HG03280 (cell line): Measurements from ENCODE around the gene RPE65.
"Not testable (repeated sequence)": the region's sequence is repeated elsewhere in the genome, so short reads cannot be mapped to it uniquely, and the experiment has no call there.

Source experiments
- ATAC-seq: cut with Tn5 transposase; IDR thresholded peaks from one replicate; pipeline ENCODE4 v1.9.1; 2021; ENCODE audit warnings: mild to moderate bottlenecking, moderate library complexity; ENCODE audit not compliant: unreplicated experiment

The RPE65 gene

DNA sequence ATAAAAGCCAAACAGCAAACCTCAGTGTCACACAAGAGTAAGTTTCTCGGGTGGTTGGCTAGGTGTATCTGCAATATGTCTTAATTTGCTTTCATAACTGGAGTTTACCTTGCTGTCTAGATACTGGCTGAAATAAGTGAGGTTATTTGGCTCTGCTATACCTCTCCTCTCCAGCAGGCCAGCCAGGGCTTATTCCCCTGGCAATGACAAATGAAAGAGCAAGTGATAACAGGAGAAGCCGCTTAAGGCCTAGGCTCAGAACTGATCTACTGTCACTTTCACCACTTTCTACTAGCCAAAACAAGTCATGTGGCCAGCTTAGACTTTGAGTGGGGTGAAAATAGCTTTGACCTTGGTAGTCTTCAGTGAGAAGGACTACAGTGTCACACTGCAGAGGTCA, 4.8 kb upstream of the RPE65 start:
- ATAC-seq, result peak; percentile 61

DNA sequence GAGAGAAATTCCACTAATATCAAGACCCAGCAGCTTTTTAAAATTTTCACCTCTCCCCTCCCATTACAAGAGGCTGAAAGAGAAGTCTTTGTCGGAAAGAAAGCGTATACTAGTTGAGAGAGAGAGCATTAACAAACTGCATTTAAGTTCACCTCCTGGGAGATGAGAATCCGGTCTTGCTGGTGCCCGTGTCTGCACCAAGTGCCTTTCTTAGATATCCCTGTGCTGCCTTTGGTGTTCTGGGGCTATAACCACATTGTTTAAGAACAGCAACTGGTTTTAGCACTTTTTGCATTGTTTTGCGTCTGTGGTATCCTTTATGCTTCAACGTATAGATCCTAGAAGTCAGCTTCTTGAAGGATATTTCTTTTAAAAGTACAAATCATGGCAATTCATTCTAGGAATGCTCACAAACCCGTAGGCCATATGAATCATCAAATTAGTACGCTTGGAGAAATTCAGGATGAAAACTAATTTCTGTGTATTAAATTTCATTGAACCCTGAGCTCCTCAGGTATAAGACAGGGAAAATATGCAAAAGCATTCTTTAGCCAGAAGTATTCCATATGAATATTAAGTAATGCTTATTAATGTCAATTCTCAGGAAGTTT, 3.4 kb upstream of the RPE65 start:
- no peak for ATAC-seq

DNA sequence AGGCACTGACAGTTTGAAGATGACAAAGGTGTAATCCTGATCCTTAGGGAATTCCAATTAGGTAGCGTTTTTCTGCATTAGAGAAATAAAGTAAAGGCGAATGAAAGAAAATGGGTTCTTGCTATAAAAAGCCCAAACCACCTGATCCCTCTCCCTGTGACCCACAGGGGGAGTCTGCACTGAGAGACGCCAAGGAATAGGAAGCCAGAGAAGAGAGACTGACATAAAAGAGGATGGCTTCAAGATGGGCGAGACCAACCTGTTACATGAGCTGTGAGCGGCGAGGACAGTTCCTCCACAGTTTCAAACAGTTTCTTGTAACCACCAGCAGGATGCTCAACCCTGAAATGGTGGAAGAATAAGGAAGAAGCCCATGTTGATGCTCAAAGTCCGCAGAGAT, 1.4 kb downstream of the RPE65 start:
- ATAC-seq, result no peak

DNA sequence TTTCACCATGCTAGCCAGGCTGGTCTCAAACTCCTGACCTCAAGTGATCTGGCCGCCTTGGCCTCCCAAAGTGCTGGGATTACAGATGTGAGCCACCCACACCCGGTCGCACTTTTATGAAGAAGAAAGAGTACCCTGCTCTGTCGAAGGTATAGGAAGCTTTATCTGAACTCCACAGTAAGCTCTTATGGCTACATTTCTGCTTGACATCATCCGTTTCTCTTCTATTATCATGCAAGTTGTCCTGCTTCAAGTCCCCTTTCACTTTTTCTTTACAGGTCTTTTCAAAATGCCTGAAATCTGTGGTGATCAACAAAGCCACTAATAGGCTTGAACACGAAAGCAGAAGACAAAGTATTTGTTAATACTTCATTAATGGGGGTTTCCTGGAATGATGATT, 4.0 kb downstream of the RPE65 start:
- ATAC-seq, result no peak

DNA sequence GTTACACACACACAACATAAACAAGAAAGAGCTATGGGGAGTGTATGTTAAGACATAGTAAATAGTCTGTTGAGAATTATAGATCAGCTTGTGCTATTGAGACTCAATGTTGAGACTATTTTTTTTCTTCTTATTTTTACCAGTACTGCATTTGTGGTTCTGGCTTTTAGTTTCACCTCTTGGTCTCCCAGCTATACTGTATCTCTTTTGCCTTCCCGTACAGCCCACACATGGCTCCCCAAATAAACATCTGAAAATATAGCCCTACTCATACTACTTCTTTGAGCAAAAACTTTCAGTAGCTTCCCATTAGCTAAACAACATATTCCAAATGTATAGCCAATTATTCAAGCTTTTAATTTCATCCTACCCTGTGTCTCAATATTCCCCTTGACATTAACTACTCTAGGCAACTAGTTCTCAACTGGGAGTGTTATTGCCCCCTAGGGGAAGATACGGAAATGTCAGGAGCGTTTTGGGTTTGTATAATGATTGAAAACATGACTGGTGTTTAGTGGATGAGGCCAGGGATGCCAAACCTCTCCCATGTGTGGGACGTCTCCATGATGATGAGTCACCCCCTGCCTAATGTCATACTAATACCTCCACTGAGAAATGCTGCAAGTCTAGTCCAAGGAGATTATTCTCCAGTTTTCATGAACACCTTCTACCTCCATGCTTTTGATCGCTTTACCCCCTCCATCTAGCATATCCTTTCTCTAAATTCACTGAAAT, 6.8 kb downstream of the RPE65 start:
- ATAC-seq, result peak; percentile 84

DNA sequence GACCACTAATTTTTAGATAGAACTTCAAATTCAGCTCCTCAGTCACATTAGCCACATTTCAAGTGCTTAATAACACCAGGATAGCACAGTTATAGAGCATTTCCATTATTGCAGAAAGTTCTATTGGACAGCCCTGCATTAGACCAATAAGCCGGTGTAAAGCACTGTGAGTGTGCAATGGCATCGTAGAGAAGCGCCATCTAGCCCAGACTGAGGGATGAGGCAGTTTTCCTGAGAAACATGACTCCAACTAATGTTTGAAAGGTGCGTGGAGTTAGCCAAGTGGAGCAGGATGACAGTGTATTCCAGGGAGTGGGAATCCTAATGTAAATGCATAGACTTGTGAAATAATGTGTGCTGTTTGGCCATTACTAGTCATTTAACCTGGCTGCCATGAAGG, 7.7 kb downstream of the RPE65 start:
- no peak for ATAC-seq

DNA sequence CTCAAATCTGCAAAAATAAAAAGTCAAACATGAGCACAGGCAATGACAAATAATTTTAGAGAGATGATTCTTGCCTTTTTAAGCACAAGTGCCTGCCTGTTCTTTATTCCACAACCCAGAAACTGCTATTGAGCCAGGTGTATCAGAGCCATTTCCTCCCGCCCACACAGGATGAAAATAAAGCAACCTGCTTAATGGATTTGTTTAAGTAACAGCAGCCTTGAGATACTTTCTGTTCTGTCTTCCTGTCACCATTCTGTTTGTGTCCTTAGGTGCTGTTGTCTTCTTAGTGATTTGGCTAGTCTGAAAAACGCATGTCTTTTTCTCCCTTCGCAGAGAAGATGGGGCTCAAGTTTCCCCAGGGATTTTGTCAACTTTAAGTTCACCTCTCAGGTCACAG, 11.4 kb downstream of the RPE65 start:
- no peak for ATAC-seq

DNA sequence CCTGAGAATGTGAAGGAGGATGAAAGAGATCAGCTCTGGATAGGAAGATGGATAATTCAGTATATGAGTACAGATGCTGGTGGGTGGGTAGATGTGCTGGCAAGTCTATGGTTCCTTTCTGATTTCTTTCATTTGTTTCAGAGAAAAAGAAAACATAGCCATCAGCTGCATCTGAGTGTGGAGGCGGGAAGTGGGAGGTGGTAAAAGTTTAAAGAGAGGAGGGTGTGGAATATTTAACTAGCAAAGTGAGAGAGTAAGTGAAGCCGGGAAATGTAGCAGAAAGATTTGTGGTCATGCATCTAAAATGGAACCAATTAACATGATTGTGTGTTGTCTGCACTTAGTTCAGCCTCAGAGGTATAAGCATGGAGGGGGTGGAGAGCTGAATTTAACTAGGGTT, 16.4 kb downstream of the RPE65 start:
- no peak for ATAC-seq

DNA sequence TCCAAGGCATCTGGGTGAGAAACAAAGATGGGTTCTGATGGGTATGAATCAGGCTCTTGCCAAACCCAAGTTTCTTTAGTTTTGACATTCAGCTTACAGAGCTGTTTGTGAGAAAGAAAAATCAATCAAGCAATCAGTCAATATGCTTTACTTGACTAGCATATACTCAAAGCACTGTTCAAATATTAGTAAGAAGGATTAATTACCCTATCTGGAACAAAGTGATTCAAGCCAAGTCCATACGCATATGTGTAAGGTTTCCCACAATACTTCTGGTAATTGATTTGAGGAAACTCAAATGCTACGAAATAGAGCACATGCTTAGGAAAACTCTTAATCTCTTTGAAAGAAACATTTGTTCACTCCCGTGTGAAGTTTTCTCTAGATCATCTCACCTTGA, 18.7 kb downstream of the RPE65 start:
- ATAC-seq, result no peak

DNA sequence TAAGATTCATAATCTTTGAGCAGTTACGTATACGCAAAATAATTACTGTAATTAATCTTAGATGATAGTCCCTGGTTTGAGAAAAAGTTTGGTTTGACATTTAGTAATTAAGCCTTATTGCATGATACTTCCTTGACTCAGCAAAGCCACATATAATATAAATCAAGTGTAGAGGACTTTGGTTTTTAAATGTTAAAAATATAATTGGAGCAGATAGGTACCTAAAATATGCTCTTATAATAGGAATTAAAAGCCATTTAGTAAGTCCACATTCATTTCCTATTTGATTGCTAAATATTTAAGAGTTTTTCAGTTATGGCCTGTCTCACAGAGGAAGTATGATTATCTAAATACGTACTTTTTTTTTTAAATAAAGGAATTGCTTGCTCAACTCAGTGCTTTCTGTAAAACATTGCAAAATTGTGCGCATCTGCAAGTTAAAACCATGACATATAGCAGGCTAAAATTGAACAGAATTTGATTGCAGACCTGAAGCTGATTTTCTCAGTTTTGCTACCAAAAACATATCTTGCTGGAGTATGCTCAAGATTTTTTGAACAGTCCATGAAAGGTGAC, 20.4 kb downstream of the RPE65 start:
- ATAC-seq, result no peak

DNA sequence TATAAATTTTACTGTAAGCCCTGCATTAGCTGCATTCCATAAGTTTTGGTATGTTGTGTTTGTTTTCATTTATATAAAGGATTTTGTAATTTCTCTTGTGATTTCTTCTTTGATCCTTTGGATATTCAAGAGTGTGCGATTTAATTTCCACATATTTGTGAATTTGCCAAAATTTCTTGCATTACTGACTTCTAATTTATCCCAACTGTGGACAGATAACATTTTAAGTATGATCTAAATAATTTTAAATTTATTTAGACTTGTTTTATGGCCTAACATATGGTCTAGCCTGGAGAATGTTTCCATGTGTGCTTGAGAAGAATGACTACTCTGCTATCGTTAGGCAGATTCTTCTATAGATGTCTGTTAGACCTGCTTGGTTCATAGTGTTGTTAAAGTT, 23.2 kb downstream of the RPE65 start:
- ATAC-seq, result no peak

DNA sequence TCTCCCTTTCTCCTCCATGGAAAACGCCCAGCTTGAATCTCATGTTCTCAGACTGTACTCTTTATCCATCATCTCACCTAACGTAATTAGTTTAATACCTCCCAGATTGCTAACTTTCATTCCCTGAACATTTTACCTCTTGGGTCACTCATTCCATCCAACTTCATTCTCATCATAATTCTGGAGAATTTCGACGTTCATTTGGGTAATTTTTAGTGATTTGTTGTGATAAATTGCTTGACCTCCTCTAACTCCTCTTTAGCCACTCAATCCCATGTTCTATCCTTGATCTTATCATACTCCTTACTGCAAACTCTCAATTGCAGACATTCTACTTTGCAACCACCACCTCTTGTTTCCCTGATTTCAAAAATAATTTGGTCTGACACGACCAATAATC, 28.4 kb downstream of the RPE65 start:
- no peak for ATAC-seq

DNA sequence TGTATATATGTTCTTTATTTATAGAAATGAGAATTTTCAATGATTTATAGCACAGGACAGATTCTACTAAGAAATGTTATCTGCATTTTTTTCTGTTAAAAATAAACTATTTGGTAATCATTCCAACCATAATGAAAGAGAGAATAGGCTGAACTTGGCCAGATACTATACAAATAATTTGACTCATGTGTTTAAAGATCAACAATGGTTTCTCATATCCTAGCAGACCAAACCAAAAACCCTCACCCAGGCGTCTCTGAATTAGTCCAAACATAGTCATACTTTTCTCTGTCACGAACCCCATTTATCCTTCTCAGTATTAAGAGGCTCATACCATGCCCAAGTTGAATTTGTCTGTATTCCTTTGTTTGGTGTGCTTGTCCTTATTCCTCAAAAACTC, 40.3 kb downstream of the RPE65 start:
- ATAC-seq, result no peak

DNA sequence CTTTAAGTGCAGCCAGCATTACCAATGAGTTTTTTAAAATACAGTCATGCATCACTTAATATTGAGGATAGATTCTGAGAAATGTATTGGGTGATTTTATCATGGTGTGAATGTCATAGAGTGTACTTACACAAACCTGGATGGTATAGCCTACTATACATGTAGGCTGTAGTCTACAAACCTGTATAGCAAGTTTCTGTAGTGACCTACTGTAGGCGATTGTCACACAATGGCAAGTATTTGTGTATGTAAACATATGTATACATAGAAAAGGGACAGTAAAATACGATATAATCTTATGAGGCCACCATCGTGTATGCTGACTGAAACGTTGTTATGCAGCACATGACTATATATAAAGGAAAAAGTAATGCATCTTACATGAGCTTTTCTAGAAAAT, 48.2 kb downstream of the RPE65 start:
- no peak for ATAC-seq

DNA sequence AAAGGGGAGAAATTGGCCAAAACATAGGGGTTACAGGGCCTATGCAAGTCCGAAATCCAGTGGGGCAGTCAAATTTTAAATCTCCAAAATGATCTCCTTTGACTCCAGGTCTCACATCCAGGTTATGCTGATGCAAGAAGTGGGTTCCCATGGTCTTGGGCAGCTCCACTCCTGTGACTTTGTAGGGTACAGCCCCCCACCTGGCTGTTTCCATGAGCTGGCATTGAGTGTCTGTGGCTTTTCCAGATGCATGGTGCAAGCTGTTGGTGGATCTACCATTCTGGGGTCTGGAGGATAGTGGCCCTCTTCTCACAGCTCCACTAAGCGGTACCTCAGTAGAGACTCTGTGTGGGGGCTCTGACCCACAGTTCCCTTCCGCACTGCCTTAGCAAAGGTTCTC, 54.2 kb downstream of the RPE65 start:
- ATAC-seq, result not testable (repeated sequence)

DNA sequence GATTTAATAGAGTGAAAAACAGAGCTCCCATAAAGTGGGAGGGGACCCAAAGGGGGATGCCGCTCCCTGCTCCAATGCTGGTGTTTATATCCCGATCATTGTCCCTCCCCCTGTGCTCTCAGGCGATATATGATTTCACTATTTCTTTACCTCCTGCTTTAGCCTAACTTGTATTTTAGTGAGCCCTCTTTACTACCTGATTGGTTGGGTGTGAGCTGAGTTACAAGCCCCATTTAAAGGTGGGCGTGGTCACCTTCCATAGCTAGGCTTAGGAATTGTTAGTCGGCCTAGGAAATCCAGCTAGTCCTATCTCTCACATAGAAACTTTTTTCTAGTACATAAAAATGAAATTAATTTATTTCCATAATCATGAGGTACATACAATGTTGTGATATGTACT, 57.3 kb downstream of the RPE65 start:
- not testable (repeated sequence) for ATAC-seq

DNA sequence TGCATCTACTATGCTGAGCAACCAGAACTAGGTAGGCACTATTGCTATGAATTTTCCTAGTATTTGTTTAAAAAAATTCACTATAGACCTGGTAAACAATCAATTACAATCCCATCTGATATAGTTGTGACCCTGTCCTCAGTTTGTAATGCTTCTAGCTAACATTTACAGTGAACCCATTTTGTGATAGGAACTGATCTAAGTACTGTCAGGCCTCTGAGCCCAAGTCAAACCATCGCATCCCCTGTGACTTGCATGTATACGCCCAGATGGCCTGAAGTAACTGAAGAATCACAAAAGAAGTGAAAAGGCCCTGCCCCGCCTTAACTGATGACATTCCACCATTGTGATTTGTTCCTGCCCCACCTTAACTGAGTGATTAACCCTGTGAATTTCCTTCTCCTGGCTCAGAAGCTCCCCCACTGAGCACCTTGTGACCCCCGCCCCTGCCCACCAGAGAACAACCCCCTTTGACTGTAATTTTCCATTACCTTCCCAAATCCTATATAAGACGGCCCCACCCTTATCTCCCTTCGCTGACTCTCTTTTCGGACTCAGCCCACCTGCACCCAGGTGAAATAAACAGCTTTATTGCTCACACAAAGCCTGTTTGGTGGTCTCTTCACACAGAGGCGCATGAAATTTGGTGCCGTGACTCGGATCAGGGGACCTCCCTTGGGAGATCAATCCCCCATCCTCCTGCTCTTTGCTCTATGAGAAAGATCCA, 63.8 kb downstream of the RPE65 start:
- not testable (repeated sequence) for ATAC-seq

DNA sequence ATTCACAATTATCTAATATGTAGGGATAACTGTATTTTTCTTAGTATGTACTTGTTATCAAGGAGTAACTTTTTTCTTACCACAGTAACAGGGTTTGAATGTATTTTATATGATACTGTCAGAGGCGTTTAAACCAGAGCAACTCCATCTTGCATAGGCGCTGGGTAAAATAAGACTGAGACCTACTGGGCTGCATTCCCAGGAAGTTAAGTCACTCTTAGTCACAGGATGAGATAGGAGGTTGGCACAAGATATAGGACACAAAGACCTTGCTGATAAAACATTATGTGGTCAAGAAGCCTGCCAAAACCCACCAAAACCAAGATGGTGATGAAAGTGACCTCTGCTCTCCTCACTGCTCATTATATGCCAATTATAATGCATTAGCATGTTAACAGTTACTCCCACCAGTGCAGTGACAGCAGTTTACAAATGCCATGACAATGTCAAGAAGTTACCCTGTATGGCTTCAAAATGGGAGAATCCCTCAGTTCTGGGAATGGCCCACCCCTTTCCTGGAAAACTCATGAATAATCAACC, 64.8 kb downstream of the RPE65 start:
- no peak for ATAC-seq

DNA sequence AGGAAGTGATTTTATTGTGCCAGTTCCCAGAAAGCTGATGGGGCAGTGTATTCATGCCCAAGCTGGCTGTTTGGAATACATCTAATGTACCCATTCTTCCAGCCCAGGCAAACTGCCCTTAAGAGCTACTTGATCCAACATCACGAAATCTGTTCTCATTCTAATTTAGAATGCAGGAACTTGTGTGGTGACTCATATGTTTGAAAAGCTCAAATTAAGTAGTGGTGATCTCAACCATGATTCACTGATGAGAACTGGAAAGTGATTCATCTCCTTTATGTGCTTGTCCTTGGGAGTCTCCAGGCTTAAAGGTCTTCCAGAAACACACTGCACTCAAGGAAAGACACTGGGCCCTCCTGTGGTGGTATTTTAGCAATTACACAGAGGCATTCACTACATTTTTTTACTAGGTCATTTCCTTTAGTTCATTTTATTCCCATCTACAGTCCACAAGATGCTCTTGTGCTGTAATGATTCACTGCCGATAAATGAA, 65.4 kb downstream of the RPE65 start:
- no peak for ATAC-seq

DNA sequence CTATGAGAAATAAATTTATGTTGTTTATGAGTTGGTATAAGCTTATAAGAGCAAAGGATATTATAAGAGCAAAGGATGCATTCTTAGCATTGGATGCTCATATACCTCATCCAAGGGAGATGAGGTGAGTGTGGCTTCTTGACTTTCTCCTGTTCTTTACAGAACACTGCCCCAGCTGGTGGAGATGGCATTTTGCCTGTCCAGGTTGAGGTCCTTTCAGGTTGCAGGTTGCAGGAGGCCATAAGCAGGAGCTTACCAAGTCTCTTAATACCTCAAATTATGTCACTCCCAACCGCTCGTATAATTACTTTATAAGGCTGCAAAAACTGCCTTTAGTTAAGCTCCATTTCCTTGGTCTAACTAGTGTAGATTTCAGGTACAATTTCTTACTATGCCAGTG, 66.7 kb downstream of the RPE65 start:
- no peak for ATAC-seq

DNA sequence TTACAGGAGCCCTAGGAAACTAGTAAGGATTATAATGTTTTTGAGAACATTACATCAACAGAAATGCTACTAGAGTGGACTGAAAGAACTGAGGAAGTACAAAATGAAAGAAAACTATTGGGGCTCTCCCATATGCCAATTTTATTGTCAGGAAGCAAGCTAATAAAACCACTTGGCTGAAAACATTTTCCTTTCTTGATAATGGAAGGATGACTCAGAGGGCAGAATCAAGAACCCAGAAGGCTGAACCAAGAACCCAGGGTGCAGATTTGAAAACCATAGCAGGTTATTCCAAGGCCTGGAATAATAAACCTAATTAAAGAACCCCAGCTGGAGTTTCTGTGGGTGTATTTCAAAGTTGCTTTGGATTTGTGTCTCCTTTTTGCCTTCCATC, 70.7 kb downstream of the RPE65 start:
- no peak for ATAC-seq
